KMS-11 (cell line): ENCODE data around the gene QPRT.
A peak's percentile ranks its signal among the peaks of the same experiment; 100 is the strongest.
"Not testable (repeated sequence)": the region's sequence is repeated elsewhere in the genome, so short reads cannot be mapped to it uniquely, and the experiment has no call there.

Source experiments
- H2AFZ ChIP-seq: fragments of 200-600 bp; sonication (generic); 2 replicates; pipeline ENCODE4 v1.6.1; 2016; ENCODE audit warnings: antibody characterized with exemption, mixed run types, low read depth
- H3K27ac ChIP-seq: fragments of 200-600 bp; sonication (generic); 2 replicates; pipeline ENCODE4 v1.6.1; 2016; ENCODE audit warnings: mild to moderate bottlenecking, mixed run types
- H3K27me3 ChIP-seq: fragments of 200-600 bp; sonication (generic); 2 replicates; pipeline ENCODE4 v1.6.1; 2017; ENCODE audit warnings: mild to moderate bottlenecking, low read depth, mixed run types, moderate library complexity; ENCODE audit not compliant: insufficient read depth
- H3K36me3 ChIP-seq: fragments of 200-600 bp; sonication (generic); 2 replicates; pipeline ENCODE4 v1.6.1; 2017; ENCODE audit warnings: mild to moderate bottlenecking, mixed run types; ENCODE audit not compliant: insufficient read depth
- H3K4me1 ChIP-seq: fragments of 200-600 bp; sonication (generic); 2 replicates; pipeline ENCODE4 v1.6.1; 2016; ENCODE audit warnings: mild to moderate bottlenecking, low read depth, mixed run types; ENCODE audit not compliant: poor library complexity, severe bottlenecking
- H3K4me2 ChIP-seq: fragments of 200-600 bp; sonication (generic); 2 replicates; pipeline ENCODE4 v1.7.0; 2016; ENCODE audit warnings: mild to moderate bottlenecking, mixed run types
- H3K4me3 ChIP-seq: fragments of 200-600 bp; sonication (generic); IDR thresholded peaks from 2 replicates; pipeline ENCODE4 v1.6.1; 2017; ENCODE audit warnings: low read depth, low read length, mixed read lengths; ENCODE audit not compliant: insufficient read depth
- H3K79me2 ChIP-seq: fragments of 200-600 bp; sonication (generic); 2 replicates; pipeline ENCODE4 v1.6.1; 2016; ENCODE audit warnings: low read depth, mixed run types; ENCODE audit not compliant: insufficient read depth
- H3K9ac ChIP-seq: fragments of 200-600 bp; sonication (generic); 2 replicates; pipeline ENCODE4 v1.6.1; 2016; ENCODE audit warnings: mild to moderate bottlenecking, mixed run types
- H4K20me1 ChIP-seq: fragments of 200-600 bp; sonication (generic); 2 replicates; pipeline ENCODE4 v1.6.1; 2016; ENCODE audit warnings: mild to moderate bottlenecking, mixed run types; ENCODE audit not compliant: insufficient read depth
- TF ChIP-seq, protein P1 (sequence below): fragments of 200-600 bp; sonication (generic); conservative IDR thresholded peaks from 2 replicates; pipeline ENCODE4 v1.6.1; 2017; ENCODE audit warnings: low read depth, mild to moderate bottlenecking, antibody characterized with exemption, low read length, moderate library complexity, mixed read lengths

The QPRT gene

GRCh38 chr16:29729116-29729521, 50.1 kb downstream of the QPRT start:
- H3K4me3 ChIP-seq = no peak overlapping the region
- H3K79me2 ChIP-seq = no peaks in the 10 kb centered on the region
- no peaks in the 10 kb centered on the region; the same call in 1 of the 2 replicates for H3K27me3 ChIP-seq
- no peak overlapping the region for H3K4me2 ChIP-seq
- no peak overlapping the region for H3K27ac ChIP-seq
- H3K9ac ChIP-seq = no peak overlapping the region
- peaks cover 27% of the 10 kb centered on the region for H3K4me1 ChIP-seq
- H2AFZ ChIP-seq = no peak overlapping the region
- H4K20me1 ChIP-seq = no peaks in the 10 kb centered on the region
- no peaks in the 10 kb centered on the region for H3K36me3 ChIP-seq
- TF ChIP-seq, protein P1, sequence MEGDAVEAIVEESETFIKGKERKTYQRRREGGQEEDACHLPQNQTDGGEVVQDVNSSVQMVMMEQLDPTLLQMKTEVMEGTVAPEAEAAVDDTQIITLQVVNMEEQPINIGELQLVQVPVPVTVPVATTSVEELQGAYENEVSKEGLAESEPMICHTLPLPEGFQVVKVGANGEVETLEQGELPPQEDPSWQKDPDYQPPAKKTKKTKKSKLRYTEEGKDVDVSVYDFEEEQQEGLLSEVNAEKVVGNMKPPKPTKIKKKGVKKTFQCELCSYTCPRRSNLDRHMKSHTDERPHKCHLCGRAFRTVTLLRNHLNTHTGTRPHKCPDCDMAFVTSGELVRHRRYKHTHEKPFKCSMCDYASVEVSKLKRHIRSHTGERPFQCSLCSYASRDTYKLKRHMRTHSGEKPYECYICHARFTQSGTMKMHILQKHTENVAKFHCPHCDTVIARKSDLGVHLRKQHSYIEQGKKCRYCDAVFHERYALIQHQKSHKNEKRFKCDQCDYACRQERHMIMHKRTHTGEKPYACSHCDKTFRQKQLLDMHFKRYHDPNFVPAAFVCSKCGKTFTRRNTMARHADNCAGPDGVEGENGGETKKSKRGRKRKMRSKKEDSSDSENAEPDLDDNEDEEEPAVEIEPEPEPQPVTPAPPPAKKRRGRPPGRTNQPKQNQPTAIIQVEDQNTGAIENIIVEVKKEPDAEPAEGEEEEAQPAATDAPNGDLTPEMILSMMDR = peak; percentile 70

DNA sequence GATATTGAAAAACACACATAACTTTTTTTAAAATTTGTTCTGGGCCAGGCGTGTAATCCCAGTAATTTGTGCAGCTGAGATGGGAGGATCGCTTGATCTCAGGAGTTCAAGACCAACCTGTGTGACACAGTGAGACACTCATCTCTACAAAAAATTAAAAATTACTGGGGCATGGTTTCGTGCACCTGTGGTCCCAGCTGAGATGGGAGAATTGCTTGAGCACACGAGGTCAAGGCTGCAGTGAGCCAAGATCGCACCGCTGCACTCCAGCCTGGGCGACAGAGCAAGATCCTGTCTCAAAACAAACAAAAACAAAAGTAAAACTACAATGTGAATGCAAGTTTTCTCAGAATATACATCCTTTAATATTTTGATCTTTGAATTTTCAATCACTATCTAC, 51.7 kb downstream of the QPRT start:
- Histone ChIP-seq H3K79me2 (no peaks in the 10 kb centered on the region), H3K4me1 (peaks cover 27% of the 10 kb centered on the region), H3K27me3 (no peaks in the 10 kb centered on the region; the same call in 1 of the 2 replicates), H3K27ac (no peak overlapping the region), H2AFZ (no peak overlapping the region), H3K4me3 (no peak overlapping the region), H4K20me1 (no peaks in the 10 kb centered on the region), H3K4me2 (no peak overlapping the region), H3K9ac (no peak overlapping the region), H3K36me3 (no peaks in the 10 kb centered on the region)
- TF ChIP-seq, protein P1 = no peak

DNA sequence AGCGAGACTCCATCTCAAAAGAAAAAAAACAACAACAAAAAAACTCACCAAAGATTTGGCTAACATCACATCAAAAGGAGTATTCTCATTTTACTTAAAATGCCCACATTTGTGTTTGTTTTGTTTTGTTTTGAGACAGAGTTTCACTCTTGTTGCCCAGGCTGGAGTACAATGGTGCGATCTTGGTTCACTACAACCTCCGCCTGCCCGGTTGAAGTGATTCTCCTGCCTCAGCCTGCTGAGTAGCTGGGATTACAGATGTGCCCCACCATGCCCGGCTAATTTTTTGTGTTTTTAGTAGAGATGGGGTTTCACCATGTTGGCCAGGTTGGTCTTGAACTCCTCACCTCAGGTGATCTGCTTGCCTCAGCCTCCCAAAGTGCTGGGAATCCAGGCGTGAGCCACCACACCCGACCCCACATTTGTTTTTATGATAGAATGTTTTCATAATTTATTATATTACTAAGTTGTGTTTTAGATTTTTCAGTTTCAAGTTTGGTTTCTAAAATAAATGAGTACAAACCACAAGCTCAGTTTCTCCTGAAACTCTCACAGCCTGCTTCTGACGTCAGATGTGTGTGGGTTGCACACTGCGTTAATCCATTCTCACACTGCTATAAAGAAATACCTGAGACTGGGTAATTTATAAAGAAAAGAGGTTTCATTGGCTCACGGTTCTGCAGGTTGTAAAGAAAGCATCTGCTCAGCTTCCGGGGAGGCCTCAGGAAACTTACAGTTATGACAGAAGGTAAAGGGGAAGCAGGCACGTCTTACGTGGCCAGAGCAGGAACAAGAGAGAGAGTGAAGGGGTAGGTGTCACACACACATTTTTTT, 53.0 kb downstream of the QPRT start:
- H3K27me3 ChIP-seq, H3K4me3 ChIP-seq, H2AFZ ChIP-seq, H3K79me2 ChIP-seq, H4K20me1 ChIP-seq, H3K9ac ChIP-seq, H3K36me3 ChIP-seq: not testable (repeated sequence)
- H3K4me1 ChIP-seq = peaks cover 27% of the 10 kb centered on the region
- peak overlapping the region; percentile 52; the same call in 1 of the 2 replicates for H3K27ac ChIP-seq
- peak overlapping the region; percentile 31; the same call in 1 of the 2 replicates for H3K4me2 ChIP-seq

DNA sequence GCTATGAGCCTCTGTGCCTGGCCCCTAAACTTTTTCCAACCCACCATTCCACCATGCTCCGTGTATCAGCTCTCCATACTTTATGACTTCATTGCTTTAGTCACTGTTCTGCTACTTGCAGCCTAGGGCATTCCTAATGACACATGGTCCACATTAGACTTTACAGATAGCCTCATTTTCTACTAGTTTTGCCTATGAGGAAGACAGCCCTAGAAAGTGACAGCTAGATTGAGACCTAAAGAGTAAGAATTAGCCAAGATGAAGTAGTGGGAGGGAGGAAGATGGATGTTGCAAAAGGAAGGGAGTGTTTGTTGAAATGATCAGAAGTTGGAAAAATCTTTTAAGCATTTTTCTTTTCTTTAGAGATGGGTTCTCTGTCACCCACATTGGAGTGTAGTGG, 55.8 kb downstream of the QPRT start:
- H3K27me3 ChIP-seq = no peaks in the 10 kb centered on the region
- TF ChIP-seq, protein P1 = no peak
- H4K20me1 ChIP-seq = no peaks in the 10 kb centered on the region
- H3K36me3 ChIP-seq = no peaks in the 10 kb centered on the region
- no peak overlapping the region for H3K4me2 ChIP-seq
- H3K27ac ChIP-seq = no peak overlapping the region
- no peaks in the 10 kb centered on the region for H3K79me2 ChIP-seq
- no peak overlapping the region for H3K4me3 ChIP-seq
- no peak overlapping the region for H2AFZ ChIP-seq
- peaks cover 35% of the 10 kb centered on the region for H3K4me1 ChIP-seq
- no peak overlapping the region for H3K9ac ChIP-seq

- H3K27me3 ChIP-seq = no peaks in the 10 kb centered on the region
- no peaks in the 10 kb centered on the region for H3K79me2 ChIP-seq
- H3K4me3 ChIP-seq = no peak overlapping the region
- H4K20me1 ChIP-seq = no peaks in the 10 kb centered on the region
- no peak overlapping the region for H3K27ac ChIP-seq
- H3K36me3 ChIP-seq = no peaks in the 10 kb centered on the region
- no peak overlapping the region for H3K4me2 ChIP-seq
- no peak overlapping the region for H3K9ac ChIP-seq
- no peak overlapping the region for H2AFZ ChIP-seq
- TF ChIP-seq, protein P1 = no peak
- peaks cover 28% of the 10 kb centered on the region for H3K4me1 ChIP-seq
These were observed 57.1 kb downstream of the QPRT start for GRCh38 chr16:29736112-29736511.
